Right cardiac atrium (tissue), 5 donors: ENCODE measurements around the gene MYO7B. TPM values are rescaled to one million over a fixed set of nuclear protein-coding genes. Genes with fewer than 3 reads are reported as not detected.
"Not testable (repeated sequence)": the region's sequence is repeated elsewhere in the genome, so short reads cannot be mapped to it uniquely, and the experiment has no call there.

Experiments
- ATAC-seq, 2 donors: fragments of 200-7000 bp; cut with Tn5 transposase; one replicate each; pipeline versions ENCODE4 v1.8.0 to v1.9.1; 2020; ENCODE audit warnings: moderate library complexity in 2 of 2, mild to moderate bottlenecking in 1 of 2
- DNase-seq, 3 donors: peaks; one replicate each; pipeline ENCODE4 v3.0.0-alpha.2; 2020
- H3K27ac ChIP-seq: one replicate; pipeline ENCODE4 v1.5.1; 2013; ENCODE audit warnings: mild to moderate bottlenecking, low read length, control low read depth, moderate library complexity
- H3K27me3 ChIP-seq: one replicate; pipeline ENCODE4 v1.6.1; 2013; ENCODE audit not compliant: control insufficient read depth, insufficient read depth
- H3K4me1 ChIP-seq: one replicate; pipeline ENCODE4 v1.6.1; 2013; ENCODE audit warnings: low read length; ENCODE audit not compliant: control insufficient read depth, insufficient read depth
- H3K4me3 ChIP-seq: one replicate; pipeline ENCODE4 v1.5.1; 2013; ENCODE audit warnings: low read length, control low read depth
- H3K9me3 ChIP-seq: one replicate; pipeline ENCODE4 v1.6.1; 2013; ENCODE audit warnings: low read length; ENCODE audit not compliant: control insufficient read depth
- WGBS: extraction: QIAGEN DNeasy Blood & Tissue Kit; methylation state at CpG from one replicate; pipeline ENCODE4 v1.1.7; 2013; 5-methylcytosine and 5-hydroxymethylcytosine counted together
- intact Hi-C, 4 donors: fragments of 100-400 bp; cut with DNase I; formaldehyde crosslinking; loops; one replicate each; pipeline versions ENCODE4 v1.11.0 to v1.14.0; 2022 to 2023
- polyA plus RNA-seq: library from polyadenylated mRNA; stranded (reverse); fragments of 200-250 nt; gene quantifications from one replicate; pipeline ENCODE4 v1.2.3, GENCODE V29; 2013
- total RNA-seq, 4 donors: library from RNA; stranded (reverse); fragmentation: NEBNext Ultra II Directional; extraction: Animal tissue kit (Norgen Biotek cat#: 25700); gene quantifications; one replicate each; pipeline ENCODE4 v1.2.1, GENCODE V29; 2021
- donor health status: healthy with polysubstance abuse.
- donor health status: DM: no; HTN: yes; CAD: no.
- donor health status: DM: no; HTN: no; CAD: no.
- donor health status: DM: no; HTN: yes; CAD: no; lungs with severe emphysema.
- donor health status: DM: yes; HTN: yes; CAD: no.

Gene MYO7B
- total and polyA plus RNA-seq, 5 donors = 0.29 to 0.81 (median 0.45) TPM

- no peak for DNase-seq
- intact Hi-C loops = no loop called here
- H3K4me3 ChIP-seq = no peak overlapping the region
- H3K27ac ChIP-seq = no peak overlapping the region
- 83% methylated on average over 6 of the region's 6 CpGs for WGBS
- ATAC-seq = no peak
- no peaks in the 10 kb centered on the region for H3K27me3 ChIP-seq
- H3K9me3 ChIP-seq = no peaks in the 10 kb centered on the region
- H3K4me1 ChIP-seq = no peaks in the 10 kb centered on the region
These were observed 435 bp downstream of the MYO7B start for GRCh38 chr2:127535918-127536317.

- Histone ChIP-seq H3K4me3 (no peak overlapping the region), H3K9me3 (no peaks in the 10 kb centered on the region), H3K27ac (no peak overlapping the region), H3K27me3 (no peaks in the 10 kb centered on the region), H3K4me1 (no peaks in the 10 kb centered on the region)
- no peak for ATAC-seq
- no peak for DNase-seq
- 74% methylated on average over 7 of the region's 7 CpGs for WGBS
- intact Hi-C loops = no loop called here
These were observed 1.4 kb downstream of the MYO7B start for GRCh38 chr2:127536707-127537541.

- Histone ChIP-seq H3K4me1 (no peaks in the 10 kb centered on the region), H3K4me3 (no peak overlapping the region), H3K9me3 (no peaks in the 10 kb centered on the region), H3K27ac (no peak overlapping the region), H3K27me3 (no peaks in the 10 kb centered on the region)
- no peak for ATAC-seq
- no peak for DNase-seq
- intact Hi-C loops = no loop called here
- 92% methylated on average over 5 of the region's 5 CpGs for WGBS
These were observed 2.2 kb downstream of the MYO7B start for GRCh38 chr2:127537644-127538043.

DNA sequence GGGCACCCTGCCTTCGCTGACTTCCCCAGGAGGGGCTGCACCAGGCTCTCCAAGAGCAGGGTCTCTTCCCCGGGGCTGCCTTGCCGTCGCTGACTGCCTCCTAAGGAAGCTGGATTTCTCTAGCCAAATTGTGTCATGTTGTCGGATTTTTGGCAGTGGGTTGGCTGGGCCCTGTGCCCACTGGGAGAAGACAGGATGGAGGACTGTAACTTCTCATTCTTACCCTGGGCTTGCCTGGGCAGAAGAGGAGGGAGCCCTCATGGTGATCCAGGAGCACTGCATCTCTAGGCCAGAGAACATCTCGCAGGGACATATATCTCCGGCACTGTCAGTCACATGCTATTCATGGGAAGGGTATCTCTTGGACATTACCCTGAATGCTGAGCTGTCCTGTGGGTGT is 6.3 kb downstream of the MYO7B start:
- intact Hi-C loops = no loop called here
- no peak overlapping the region for H3K4me3 ChIP-seq
- 58% methylated on average over 7 of the region's 7 CpGs for WGBS
- DNase-seq (peak; percentile 61 to 84 (median 81)), ATAC-seq (peak; percentile 53 to 59)
- H3K9me3 ChIP-seq = no peaks in the 10 kb centered on the region
- H3K27ac ChIP-seq = no peak overlapping the region
- H3K4me1 ChIP-seq = no peaks in the 10 kb centered on the region
- no peaks in the 10 kb centered on the region for H3K27me3 ChIP-seq

- DNase-seq (no peak), ATAC-seq (peak in 1 of 2 donors; percentile 35)
- Histone ChIP-seq H3K9me3 (no peaks in the 10 kb centered on the region), H3K27me3 (no peaks in the 10 kb centered on the region), H3K27ac (no peak overlapping the region), H3K4me1 (no peaks in the 10 kb centered on the region), H3K4me3 (no peak overlapping the region)
- WGBS = 89% methylated on average over 3 of the region's 3 CpGs
- intact Hi-C loops = no loop called here
These were observed 6.7 kb downstream of the MYO7B start for GRCh38 chr2:127542231-127542630.

DNA sequence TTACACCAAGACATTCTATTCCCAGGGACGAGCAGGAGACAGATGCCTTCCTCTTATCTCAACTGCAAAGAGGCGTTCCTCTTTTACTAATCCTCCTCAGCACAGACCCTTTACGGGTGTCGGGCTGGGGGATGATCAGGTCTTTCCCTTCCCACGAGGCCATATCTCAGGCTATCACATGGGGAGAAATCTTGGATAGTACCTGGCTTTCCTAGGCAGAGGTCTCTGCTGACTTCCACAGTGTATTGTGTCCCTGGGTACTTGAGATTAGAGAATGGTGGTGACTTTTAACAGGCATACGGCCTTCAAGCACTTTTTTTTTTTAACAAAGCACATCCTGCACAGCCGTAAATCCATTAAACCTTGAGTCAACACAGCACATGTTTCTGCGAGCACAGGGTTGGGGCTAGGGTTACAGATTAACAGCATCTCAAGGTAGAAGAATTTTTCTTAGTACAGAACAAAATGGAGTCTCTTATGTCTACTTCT is 7.6 kb downstream of the MYO7B start:
- H3K27me3 ChIP-seq, intact Hi-C loops, H3K4me3 ChIP-seq, H3K9me3 ChIP-seq, DNase-seq, ATAC-seq, H3K27ac ChIP-seq, H3K4me1 ChIP-seq: not testable (repeated sequence)
- WGBS = 41% methylated on average over 8 of the region's 8 CpGs

DNA sequence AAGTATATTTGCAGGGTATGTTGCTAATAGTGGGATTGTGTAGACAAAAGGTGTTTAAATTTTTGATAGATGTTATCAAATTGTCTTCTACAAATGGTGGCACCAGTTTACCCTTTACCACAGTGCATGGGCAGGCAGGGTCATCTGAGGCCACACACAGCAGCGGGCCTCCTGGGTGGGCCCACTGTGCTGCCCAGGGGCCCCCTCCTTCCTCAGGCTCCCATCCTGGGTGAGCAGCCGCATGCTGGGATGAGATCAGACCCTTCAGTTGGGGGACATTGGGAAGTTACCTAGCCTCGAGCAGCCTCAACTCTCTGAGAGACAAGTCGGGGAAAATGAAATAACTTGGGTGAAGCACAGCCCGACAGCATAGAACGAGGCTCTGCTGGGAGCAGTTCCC is 9.7 kb downstream of the MYO7B start:
- Histone ChIP-seq H3K4me3 (no peak overlapping the region), H3K9me3 (no peaks in the 10 kb centered on the region), H3K27me3 (no peaks in the 10 kb centered on the region), H3K4me1 (no peaks in the 10 kb centered on the region), H3K27ac (no peak overlapping the region)
- DNase-seq = no peak
- intact Hi-C loops = no loop called here
- ATAC-seq = no peak
- 59% methylated on average over 6 of the region's 6 CpGs for WGBS

GRCh38 chr2:127545796-127546195 is 10.3 kb downstream of the MYO7B start:
- H3K4me3 ChIP-seq = no peak overlapping the region
- H3K4me1 ChIP-seq = no peaks in the 10 kb centered on the region
- intact Hi-C loops = no loop called here
- WGBS = 96% methylated on average over 1 of the region's 1 CpG
- H3K9me3 ChIP-seq = no peaks in the 10 kb centered on the region
- H3K27ac ChIP-seq = no peak overlapping the region
- DNase-seq (no peak), ATAC-seq (no peak)
- H3K27me3 ChIP-seq = no peaks in the 10 kb centered on the region

- Histone ChIP-seq H3K27me3 (no peaks in the 10 kb centered on the region), H3K4me1 (no peaks in the 10 kb centered on the region), H3K4me3 (no peak overlapping the region), H3K9me3 (no peaks in the 10 kb centered on the region), H3K27ac (no peak overlapping the region)
- ATAC-seq = no peak
- no peak for DNase-seq
- WGBS = 79% methylated on average over 3 of the region's 3 CpGs
- intact Hi-C loops = no loop called here
These were observed 11.3 kb downstream of the MYO7B start for GRCh38 chr2:127546797-127547196.

GRCh38 chr2:127551221-127551930 is 15.9 kb downstream of the MYO7B start:
- no peak overlapping the region for H3K4me3 ChIP-seq
- no peak overlapping the region for H3K27ac ChIP-seq
- ATAC-seq (no peak), DNase-seq (no peak)
- WGBS = 75% methylated on average over 7 of the region's 7 CpGs
- H3K4me1 ChIP-seq = no peaks in the 10 kb centered on the region
- intact Hi-C loops = no loop called here
- no peaks in the 10 kb centered on the region for H3K9me3 ChIP-seq
- no peaks in the 10 kb centered on the region for H3K27me3 ChIP-seq

DNA sequence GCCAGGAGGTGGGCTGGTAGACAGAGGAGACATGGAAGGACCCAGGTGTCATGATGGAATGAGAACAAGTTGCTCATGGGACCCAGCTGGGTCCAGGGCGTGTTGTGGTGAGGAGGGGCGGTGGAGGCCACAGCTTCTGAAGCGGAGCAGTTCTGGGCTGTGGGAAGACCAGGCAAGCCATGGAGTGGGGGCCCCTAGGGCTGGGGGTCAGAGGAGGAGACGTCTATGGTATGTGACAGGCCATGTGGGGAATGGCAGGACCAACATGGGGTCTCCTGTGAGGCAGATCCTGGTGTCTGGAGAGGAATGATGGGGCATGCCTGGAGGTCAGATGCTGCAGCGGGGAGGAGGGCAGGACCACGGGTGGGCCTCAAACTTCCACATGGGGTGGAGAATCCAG is 16.9 kb downstream of the MYO7B start:
- WGBS = 80% methylated on average over 6 of the region's 6 CpGs
- Histone ChIP-seq H3K4me1 (no peaks in the 10 kb centered on the region), H3K4me3 (no peak overlapping the region), H3K9me3 (no peaks in the 10 kb centered on the region), H3K27ac (no peak overlapping the region), H3K27me3 (no peaks in the 10 kb centered on the region)
- DNase-seq (no peak), ATAC-seq (no peak)
- intact Hi-C loops = no loop called here
